Breast epithelium (tissue), 4 donors: ENCODE measurements around the gene TYW5. TPM values are rescaled to one million over a fixed set of nuclear protein-coding genes. Genes with fewer than 3 reads are reported as not detected.
A peak's percentile ranks its signal among the peaks of the same experiment; 100 is the strongest.
"Not testable (repeated sequence)": the region's sequence is repeated elsewhere in the genome, so short reads cannot be mapped to it uniquely, and the experiment has no call there.

Source experiments
- DNase-seq, 2 donors: peaks; one replicate each; pipeline ENCODE4 v3.0.0-alpha.2; 2019; ENCODE audit warnings: low spot score in 2 of 2
- H3K27ac ChIP-seq, 2 donors: fragments of 200-600 bp; sonication (generic) in 1 of 2; one replicate each; pipeline ENCODE4 v1.5.1; 2016 to 2019; ENCODE audit warnings: mild to moderate bottlenecking in 1 of 2
- H3K27me3 ChIP-seq, 2 donors: fragments of 200-600 bp; sonication (generic) in 1 of 2; one replicate each; pipeline versions ENCODE4 v1.5.1 to v1.6.0; 2017 to 2019; ENCODE audit warnings: control low read depth in 1 of 2, mild to moderate bottlenecking in 1 of 2
- H3K36me3 ChIP-seq: fragments of 200-600 bp; one replicate; pipeline ENCODE4 v1.5.1; 2019
- H3K4me1 ChIP-seq, 2 donors: fragments of 200-600 bp; sonication (generic); one replicate each; pipeline ENCODE4 v1.5.1; 2016 to 2019; ENCODE audit warnings: control low read depth in 1 of 2
- H3K4me3 ChIP-seq, 3 donors: fragments of 200-600 bp; sonication (generic); 1 replicate in 2 of 3; 2 replicates in 1 of 3; pipeline ENCODE4 v1.5.1; 2016 to 2019; ENCODE audit warnings: mild to moderate bottlenecking in 3 of 3, moderate library complexity in 2 of 3
- H3K9me3 ChIP-seq, 2 donors: fragments of 200-600 bp; sonication (generic) in 1 of 2; one replicate each; pipeline ENCODE4 v1.5.1; 2016 to 2019; ENCODE audit warnings: control low read depth in 1 of 2
- CTCF ChIP-seq, 3 donors: fragments of 450-650 bp; IDR thresholded peaks; one replicate each; pipeline ENCODE4 v1.5.1; 2016 to 2017; ENCODE audit warnings: antibody characterized with exemption in 3 of 3, mild to moderate bottlenecking in 3 of 3, moderate library complexity in 3 of 3
- POLR2A ChIP-seq: fragments of 450-650 bp; IDR thresholded peaks from one replicate; pipeline ENCODE4 v1.6.1; 2016; ENCODE audit warnings: antibody characterized with exemption, mild to moderate bottlenecking, moderate library complexity
- POLR2AphosphoS5 ChIP-seq, 3 donors: sonication (generic); formaldehyde crosslinking; IDR thresholded peaks; one replicate each; pipeline ENCODE4 v1.6.1; 2017; ENCODE audit warnings: antibody characterized with exemption in 3 of 3
- intact Hi-C: fragments of 100-400 bp; cut with DNase I; formaldehyde crosslinking; loops from one replicate; pipeline ENCODE4 v1.15.1; 2023; ENCODE audit warnings: low total_unique reads
- total RNA-seq, 3 donors: library from RNA; depleted of rRNA; stranded (reverse); fragments of >200 nt; gene quantifications; one replicate each; pipeline ENCODE4 v1.1.0, GENCODE V29; 2016

Gene TYW5
- total RNA-seq, 3 donors from 2014 or later: 7.2 to 12.9 (median 9.8) TPM

DNA sequence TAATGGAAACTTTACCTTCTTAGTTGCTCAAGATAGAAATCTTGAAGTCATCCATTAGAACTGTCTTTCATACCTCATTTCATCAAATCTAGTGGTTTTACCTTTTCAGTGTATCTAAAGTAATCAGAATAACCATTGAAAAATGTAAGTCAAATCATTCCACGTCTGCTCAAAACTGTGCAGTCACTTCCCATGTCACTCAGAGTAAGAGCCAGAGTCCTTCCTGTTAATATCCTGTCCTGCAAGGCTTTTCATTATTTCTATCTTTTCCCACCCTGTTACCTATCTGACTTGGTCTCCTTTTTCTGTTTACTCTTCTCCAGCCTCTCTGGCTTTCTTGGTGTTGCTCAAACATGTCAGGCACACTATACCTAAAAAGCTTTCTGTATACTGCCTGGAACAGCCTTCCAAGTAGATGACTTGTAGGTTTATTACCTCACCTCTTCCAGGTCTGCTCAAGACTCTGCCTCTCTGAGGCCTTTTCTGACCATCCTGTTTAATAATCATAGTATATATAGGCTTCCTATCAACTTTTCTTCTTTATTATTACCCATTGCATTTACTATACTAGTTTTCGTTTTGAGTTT lies 40.8 kb downstream of the TYW5 start:
- intact Hi-C loops: no loop called here
- TF ChIP-seq POLR2AphosphoS5 (IDR thresholded peaks at IDR 0.05) (no peak), POLR2A (no peak), CTCF (IDR thresholded peaks at IDR 0.05) (no peak)
- Histone ChIP-seq H3K4me1 (peaks cover 0 to 7% of the 10 kb centered on the region in 2 donors), H3K9me3 (peaks cover 0 to 7% of the 10 kb centered on the region in 2 donors), H3K27ac (no peak overlapping the region), H3K4me3 (no peak overlapping the region), H3K27me3 (no peaks in the 10 kb centered on the region), H3K36me3 (no peaks in the 10 kb centered on the region)
- DNase-seq: no peak

DNA sequence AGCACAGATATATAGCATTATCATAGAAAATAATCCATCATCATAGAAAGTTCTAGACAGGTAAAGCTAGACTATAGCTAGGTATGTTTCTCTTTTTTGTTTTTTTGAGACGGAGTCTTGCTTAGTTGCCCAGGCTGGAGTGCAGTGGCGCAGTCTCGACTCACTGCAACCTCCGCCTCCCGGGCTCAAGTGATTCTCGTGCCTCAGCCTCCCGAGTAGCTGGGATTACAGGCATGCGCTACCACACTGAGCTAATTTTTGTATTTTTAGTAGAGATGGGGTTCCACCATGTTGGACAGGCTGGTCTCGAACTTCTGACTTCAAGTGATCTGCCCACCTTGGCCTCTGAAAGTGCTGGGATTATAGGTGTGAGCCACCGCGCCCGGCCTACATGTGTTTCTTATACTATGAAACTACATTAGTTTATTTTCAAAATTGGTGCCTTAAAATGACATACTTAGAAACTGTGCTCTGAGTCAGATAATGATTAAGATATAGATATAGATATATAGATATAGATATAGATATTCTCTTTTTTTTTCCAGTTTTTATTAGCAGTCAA lies 42.7 kb downstream of the TYW5 start:
- H3K27me3 ChIP-seq, DNase-seq, intact Hi-C loops, H3K27ac ChIP-seq, H3K4me1 ChIP-seq, H3K9me3 ChIP-seq, H3K36me3 ChIP-seq: not testable (repeated sequence)
- H3K4me3 ChIP-seq: peak overlapping the region; percentile 80 to 96 (median 94)

DNA sequence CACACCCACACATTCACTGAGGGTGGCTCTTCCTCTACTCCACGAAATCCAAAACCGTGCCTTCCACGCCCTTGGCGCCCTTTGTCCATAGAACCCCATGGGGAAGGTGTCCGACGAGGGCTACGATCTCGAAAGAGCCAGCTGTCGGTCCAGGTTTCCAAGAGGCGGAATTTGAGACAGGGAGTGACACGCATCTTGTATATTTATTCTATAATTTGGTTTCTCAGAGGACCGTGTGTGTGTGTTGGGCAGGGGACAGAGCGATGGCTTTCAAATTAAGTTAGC lies 43.5 kb downstream of the TYW5 start:
- no peaks in the 10 kb centered on the region for H3K27me3 ChIP-seq
- peaks cover 0 to 4% of the 10 kb centered on the region in 2 donors for H3K9me3 ChIP-seq
- no peak for DNase-seq
- TF ChIP-seq POLR2AphosphoS5 (IDR thresholded peaks at IDR 0.05) (no peak), POLR2A (no peak), CTCF (IDR thresholded peaks at IDR 0.05) (no peak)
- no peaks in the 10 kb centered on the region for H3K36me3 ChIP-seq
- peak overlapping the region; percentile 80 to 96 (median 94) for H3K4me3 ChIP-seq
- peak overlapping the region; percentile 95 to 96 for H3K27ac ChIP-seq
- intact Hi-C loops: no loop called here
- peaks cover 0 to 7% of the 10 kb centered on the region in 2 donors for H3K4me1 ChIP-seq

DNA sequence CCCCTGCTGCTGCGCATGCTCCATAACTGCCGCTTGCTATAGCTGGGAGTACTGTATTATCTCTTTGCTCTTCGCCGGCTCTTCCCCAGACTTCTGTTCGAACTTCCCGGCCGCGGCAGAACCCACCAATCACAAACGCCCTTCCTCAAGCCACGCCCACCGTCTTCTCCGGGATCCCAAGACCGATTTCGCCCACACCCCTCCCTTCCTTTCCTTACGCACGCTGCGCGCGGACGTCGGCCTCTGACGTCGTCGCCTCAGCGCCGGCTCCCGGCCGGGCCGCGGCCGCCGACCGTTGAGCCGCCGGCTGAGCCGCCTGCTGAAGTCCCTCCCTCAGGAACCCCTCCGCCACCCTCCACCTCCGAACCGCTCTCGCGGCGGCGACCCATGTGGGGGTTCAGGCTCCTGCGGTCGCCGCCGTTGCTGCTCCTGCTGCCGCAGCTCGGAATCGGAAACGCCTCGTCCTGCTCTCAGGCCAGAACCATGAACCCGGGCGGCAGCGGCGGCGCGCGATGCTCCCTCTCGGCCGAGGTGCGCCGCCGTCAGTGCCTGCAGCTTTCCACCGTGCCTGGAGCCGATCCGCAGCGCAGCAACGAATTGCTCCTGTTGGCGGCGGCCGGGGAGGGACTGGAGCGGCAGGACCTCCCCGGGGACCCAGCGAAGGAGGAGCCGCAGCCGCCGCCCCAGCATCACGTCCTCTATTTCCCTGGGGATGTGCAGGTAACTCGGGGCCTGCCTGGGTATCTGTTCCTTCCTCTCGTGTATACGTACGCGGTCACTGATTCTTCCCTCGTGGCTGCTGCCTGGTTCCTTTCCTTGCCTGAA lies 44.0 kb downstream of the TYW5 start, which contains the start of gene C2orf69:
C2orf69 (plus strand) TSS at position 242 of the 825 bp plus-strand sequence; CDS start at position 388, 146 bp downstream.
- no peaks in the 10 kb centered on the region for H3K36me3 ChIP-seq
- H3K4me3 ChIP-seq: peak within 1 kb of the TSS; percentile 80 to 96 (median 94)
- TF ChIP-seq POLR2A (peak; percentile 45), CTCF (IDR thresholded peaks at IDR 0.05) (no peak), POLR2AphosphoS5 (IDR thresholded peaks at IDR 0.05) (peak; percentile 53 to 88 (median 55))
- no peaks in the 10 kb centered on the region for H3K27me3 ChIP-seq
- intact Hi-C loops: no loop called here
- peak within 1 kb of the TSS; percentile 95 to 96 for H3K27ac ChIP-seq
- H3K9me3 ChIP-seq: no peaks in the 10 kb centered on the region
- peaks cover 0 to 7% of the 10 kb centered on the region in 2 donors for H3K4me1 ChIP-seq
- peak; percentile 94 to 97 for DNase-seq

GRCh38 chr2:199910338-199911051 lies 44.8 kb downstream of the TYW5 start:
- intact Hi-C loops: no loop called here
- Histone ChIP-seq H3K27me3 (no peaks in the 10 kb centered on the region), H3K36me3 (no peaks in the 10 kb centered on the region), H3K27ac (peak overlapping the region; percentile 95 to 96), H3K4me3 (peak overlapping the region; percentile 80 to 96 (median 94)), H3K9me3 (no peaks in the 10 kb centered on the region), H3K4me1 (peaks cover 0 to 7% of the 10 kb centered on the region in 2 donors)
- DNase-seq: no peak
- TF ChIP-seq POLR2A (no peak), CTCF (IDR thresholded peaks at IDR 0.05) (no peak), POLR2AphosphoS5 (IDR thresholded peaks at IDR 0.05) (no peak)
